AG04449 (cell line): ENCODE measurements around the gene KRR1.

Source experiments
- CTCF ChIA-PET: fragments of 350-600 bp; formaldehyde crosslinking; extraction: SDS; loops from one replicate; lab custom pipeline; 2021; ENCODE audit warnings: antibody characterized with exemption; lab: Yijun Ruan, JAX
- POLR2A ChIA-PET: fragments of 400-600, 350-600 bp; formaldehyde crosslinking; extraction: SDS; loops from one replicate; lab custom pipeline; 2020; ENCODE audit warnings: antibody characterized with exemption, inconsistent platforms; lab: Yijun Ruan, JAX
- DNase-seq: peaks from one replicate; pipeline ENCODE4 v3.0.0-alpha.2; 2010; ENCODE audit warnings: low read depth, low spot score
- H3K4me3 ChIP-seq: 2 replicates; pipeline ENCODE4 v1.5.1; 2011; ENCODE audit warnings: low read depth, mild to moderate bottlenecking, control low read depth, low read length
- CTCF ChIP-seq: IDR thresholded peaks from one replicate; pipeline ENCODE4 v1.5.1; 2011; ENCODE audit warnings: mild to moderate bottlenecking, moderate library complexity, low read length, control low read depth, inconsistent platforms; ENCODE audit not compliant: insufficient read depth; ENCODE audit errors: missing control alignments

KRR1 gene

DNA sequence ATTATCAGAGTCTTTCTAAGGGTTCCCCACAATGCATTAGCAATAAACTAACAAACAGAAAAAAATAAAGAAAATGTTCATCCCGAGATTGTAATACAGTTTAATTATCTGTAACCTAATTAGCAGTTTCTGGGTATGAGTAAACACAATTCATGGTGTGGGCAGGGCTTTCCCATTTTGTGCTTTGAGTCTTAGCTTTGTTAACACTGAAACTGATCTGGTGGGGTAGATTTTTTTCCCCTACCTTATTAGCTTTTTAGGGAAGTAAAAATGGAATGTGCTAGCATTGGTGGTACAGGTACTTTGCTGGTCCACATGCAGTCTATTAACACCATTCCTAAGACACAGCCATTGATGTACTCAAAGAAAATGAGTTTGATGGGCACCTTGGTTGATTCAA, 18.4 kb upstream of the KRR1 start:
- no peak overlapping the region for H3K4me3 ChIP-seq
- DNase-seq: no peak
- CTCF ChIA-PET: interaction anchor here (1.1 to 2.5 kb wide), 2 partner anchors 9 to 507 kb away, joined by 3 to 16 read pairs; no protein-coding TSS in a partner anchor
- POLR2A ChIA-PET: no interaction called here
- no peak for TF ChIP-seq CTCF

DNA sequence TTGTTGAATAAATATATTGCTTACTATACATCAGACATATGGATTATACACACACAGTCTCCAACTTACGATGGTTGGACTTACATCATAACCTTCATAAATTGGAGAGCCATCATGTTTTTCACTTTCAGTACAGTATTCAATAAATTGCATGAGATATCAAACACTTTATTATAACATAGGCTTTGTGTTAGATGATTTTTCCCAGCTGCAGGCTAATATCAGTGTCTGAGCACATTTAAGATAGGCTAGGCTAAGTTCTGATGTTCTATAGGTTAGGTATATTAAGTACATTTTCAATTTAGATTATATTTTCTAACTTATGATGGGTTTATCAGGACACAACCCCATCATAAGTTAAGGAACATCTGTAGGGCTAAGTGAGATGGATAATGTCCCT, 17.9 kb upstream of the KRR1 start:
- POLR2A ChIA-PET: no interaction called here
- CTCF ChIA-PET: interaction anchor here (1.2 to 4.9 kb wide), 5 partner anchors 14 to 509 kb away, joined by 3 to 130 read pairs (median 19); partner anchors contain the start of gene PHLDA1
- no peak for TF ChIP-seq CTCF
- DNase-seq: no peak
- H3K4me3 ChIP-seq: no peak overlapping the region

GRCh38 chr12:75528692-75529091, 17.3 kb upstream of the KRR1 start:
- no peak overlapping the region for H3K4me3 ChIP-seq
- TF ChIP-seq CTCF: no peak
- POLR2A ChIA-PET: interaction anchor here (1.2 to 1.3 kb wide), 2 partner anchors 495 to 503 kb away, joined by 3 to 5 read pairs; partner anchors contain the start of gene PHLDA1
- no peak for DNase-seq
- CTCF ChIA-PET: interaction anchor here (0.7 to 4.9 kb wide), 17 partner anchors 14 to 1057 kb away, joined by 3 to 130 read pairs (median 4); partner anchors contain the start of gene PHLDA1

DNA sequence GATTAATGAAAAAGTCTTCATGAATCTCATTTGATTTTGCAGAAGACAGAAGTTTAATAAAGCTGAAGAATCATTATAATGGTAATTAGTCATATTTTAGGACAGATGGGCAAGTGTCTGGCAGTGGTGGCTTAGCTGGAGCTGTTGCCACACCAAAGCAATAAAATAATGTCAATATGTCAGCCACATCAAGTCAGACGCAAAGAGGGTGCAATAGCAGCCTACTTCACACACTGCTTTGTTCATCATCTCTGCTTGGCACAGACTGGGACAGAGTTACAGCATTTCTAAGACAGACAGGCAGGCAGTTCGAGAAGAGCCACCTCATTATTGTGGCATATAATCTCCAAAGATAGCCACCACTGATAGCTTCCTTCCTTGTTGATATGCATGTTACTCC, 16.9 kb upstream of the KRR1 start:
- CTCF ChIA-PET: interaction anchor here (0.7 to 4.9 kb wide), 30 partner anchors 10 to 1058 kb away, joined by 3 to 130 read pairs (median 5); partner anchors contain the start of genes BBS10 and PHLDA1
- no peak overlapping the region for H3K4me3 ChIP-seq
- no peak for TF ChIP-seq CTCF
- no peak for DNase-seq
- POLR2A ChIA-PET: interaction anchor here (1.2 to 1.3 kb wide), 2 partner anchors 496 to 503 kb away, joined by 3 to 5 read pairs; partner anchors contain the start of gene PHLDA1

DNA sequence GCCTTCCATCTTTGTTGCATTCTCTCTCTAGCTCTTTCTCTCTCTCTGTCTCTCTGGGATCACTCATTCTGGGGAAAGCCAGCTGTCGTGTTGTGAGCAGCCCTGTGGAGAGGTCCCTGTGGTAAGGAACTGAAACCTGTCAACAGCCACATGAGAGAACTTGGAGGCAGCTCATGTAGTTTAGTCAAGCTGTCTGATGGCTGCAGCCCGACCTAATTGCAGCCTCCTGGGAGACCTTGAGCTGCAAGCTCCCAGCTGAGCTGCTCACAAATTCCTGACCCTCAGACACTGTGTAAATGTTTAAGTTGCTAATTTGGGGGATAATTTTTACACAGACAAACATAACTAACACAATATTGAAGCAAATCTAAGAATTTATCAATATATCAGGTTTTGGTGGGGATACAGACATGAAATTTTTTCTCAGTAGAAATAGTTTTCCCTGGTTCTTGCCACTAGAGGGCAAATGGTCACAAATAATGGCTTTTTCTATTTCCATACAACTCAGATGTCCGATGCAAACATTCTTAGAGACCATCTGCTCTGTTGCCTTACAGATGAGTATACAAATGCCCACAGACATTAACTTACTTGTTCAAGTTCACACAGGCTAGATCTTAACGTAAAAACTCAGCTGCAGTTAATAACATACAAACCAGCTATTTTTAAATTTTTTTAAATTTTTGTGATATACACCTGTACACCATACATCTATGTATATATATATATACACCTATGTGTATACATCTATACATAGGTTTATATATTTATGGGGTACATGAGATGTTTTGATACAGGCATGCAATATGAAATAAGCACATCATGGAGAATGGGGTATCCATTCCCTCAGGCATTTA, 15.5 kb upstream of the KRR1 start:
- peak; percentile 48 for TF ChIP-seq CTCF
- no peak for DNase-seq
- POLR2A ChIA-PET: interaction anchor here (1.1 to 1.2 kb wide), 2 partner anchors 240 to 505 kb away, joined by 3 to 6 read pairs; partner anchors contain the start of gene PHLDA1
- H3K4me3 ChIP-seq: no peak overlapping the region
- CTCF ChIA-PET: interaction anchor here (0.6 to 4.9 kb wide), 63 partner anchors 9 to 1059 kb away, joined by 3 to 130 read pairs (median 4); partner anchors contain the start of genes BBS10 and PHLDA1
